HT-29 (cell line): ENCODE results near the gene WBP1L. TPM values are rescaled to one million over a fixed set of nuclear protein-coding genes. Genes with fewer than 3 reads are reported as not detected.
"Not testable (repeated sequence)": the region's sequence is repeated elsewhere in the genome, so short reads cannot be mapped to it uniquely, and the experiment has no call there.

Experiments used
- DNase-seq: peaks from one replicate; pipeline ENCODE4 v3.0.0-alpha.2; 2015; ENCODE audit warnings: low spot score
- small RNA-seq: library from RNA; depleted of rRNA; stranded (forward); fragments of <200 nt; gene quantifications from one replicate; pipeline ENCODE3, GENCODE V24; 2014
- total RNA-seq: library from RNA; depleted of rRNA; stranded (reverse); fragments of >200 nt; shearing (Covaris generic); gene quantifications from 2 replicates; pipeline ENCODE4 v1.2.3, GENCODE V29; 2014; rRNA removed

WBP1L gene
- total RNA-seq, 1 experiment from 2014 or later, result 27.5 TPM

GRCh38 chr10:102835007-102835482 lies 91.3 kb downstream of the WBP1L start:
- DNase-seq, result peak; percentile 90

DNA sequence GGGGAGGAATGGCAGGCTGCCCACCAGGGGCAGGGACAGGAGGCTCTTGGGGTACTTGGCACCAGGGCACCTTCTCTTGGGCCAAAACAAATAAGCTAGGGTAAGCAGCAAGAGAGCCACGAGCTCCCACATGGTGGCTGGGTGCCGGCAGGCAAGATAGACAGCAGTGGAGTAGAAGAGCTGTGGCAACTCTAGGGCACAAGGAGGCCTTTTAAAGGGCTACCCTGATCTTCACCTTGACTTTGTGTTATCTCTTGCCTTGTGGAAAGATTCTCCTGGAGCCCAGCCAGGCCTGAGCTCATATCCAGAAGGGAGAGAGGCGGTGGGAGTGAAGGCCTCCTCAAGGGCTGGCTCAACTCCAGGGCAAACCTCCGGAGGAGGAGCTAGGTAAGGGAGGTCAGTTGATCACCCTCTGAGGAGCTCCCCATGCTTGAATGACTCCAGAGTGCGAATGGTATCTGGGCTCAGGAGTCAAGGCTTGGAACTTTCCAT lies 93.5 kb downstream of the WBP1L start, which contains the start of gene CYP17A1:
TSS of gene CYP17A1 (minus strand) at position 184 of the 492 bp plus-strand sequence. CDS start at position 132, 52 bp downstream.
- DNase-seq, result no peak

GRCh38 chr10:102838276-102838927 lies 94.7 kb downstream of the WBP1L start:
- DNase-seq, result not testable (repeated sequence)

DNA sequence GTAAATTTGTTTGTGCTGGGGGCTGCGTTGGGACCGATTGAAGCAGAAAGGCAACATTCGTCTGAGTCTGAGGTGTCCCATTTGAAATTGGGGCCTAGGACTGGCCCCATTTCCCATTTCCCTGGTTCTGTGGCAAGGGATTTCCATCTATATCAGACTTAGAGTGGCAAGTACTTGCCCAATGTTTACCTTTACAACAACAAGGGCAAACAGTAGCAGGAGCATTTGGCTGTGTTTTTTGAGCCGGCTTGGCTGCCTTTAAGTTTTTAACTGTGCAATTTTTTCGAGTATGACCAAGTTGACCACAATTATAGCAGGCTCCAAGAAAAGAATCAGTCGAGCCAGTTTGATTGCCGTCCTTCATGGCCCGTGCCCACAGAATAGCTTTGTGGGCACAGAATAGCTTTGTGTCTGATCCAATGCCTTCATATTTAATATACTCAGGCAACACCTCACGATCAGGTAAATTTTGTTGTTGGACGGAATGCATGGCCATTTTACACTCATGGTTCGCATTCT lies 98.1 kb downstream of the WBP1L start:
- DNase-seq, result no peak

- not testable (repeated sequence) for DNase-seq
Measured at GRCh38 chr10:102843139-102843538, 99.4 kb downstream of the WBP1L start.

- not testable (repeated sequence) for DNase-seq
Measured at GRCh38 chr10:102844190-102844776, 100.5 kb downstream of the WBP1L start.

DNA sequence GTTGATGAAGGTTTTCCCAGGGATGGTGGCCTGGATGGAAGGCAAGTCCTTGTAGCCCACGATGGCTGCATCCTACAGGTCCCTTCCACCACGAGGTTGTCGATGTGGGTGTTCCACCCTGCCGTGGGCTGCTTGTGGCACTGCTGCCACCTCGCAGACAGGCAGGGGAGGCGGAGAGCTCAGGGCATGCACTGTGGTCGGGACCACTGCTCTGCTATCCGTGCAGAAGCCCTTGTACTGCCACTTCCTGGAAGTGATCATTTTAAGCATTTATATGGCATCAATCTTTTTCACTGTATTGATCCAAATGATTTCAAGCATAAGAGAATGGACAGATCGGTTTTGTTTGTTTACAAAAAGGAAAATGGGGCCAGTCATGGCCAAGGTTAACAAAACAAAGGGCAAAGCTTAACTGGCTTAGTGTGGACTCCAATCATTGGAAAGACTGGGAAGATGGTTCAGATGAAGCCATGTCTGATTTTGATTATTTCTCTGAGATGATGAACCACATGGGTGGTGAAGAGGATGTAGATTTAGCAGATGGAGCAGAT lies 101.7 kb downstream of the WBP1L start:
- DNase-seq, result no peak

DNA sequence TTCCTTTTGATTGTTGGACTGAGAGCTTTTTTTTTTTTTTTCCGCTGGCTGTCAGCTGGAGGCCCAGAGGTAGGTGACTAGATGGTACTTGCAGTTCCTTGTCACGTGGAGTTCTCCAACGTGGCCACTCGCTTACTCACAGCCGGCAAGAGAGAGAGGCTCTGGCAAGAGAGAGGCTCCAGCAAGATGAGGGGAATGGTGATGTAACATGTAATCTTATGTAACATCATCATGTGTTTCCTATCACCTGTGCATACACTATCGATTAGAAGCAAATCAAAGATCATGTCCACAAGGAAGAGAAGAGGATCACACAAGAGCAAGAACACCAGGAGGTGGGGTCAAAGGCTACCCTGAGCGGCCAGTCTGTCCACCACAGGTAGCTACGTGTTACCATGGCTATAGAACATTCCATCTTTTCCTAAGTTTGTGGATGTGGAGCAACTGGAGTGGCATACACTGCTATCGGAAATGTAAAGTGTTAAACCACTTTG lies 106.3 kb downstream of the WBP1L start:
- DNase-seq, result no peak

DNA sequence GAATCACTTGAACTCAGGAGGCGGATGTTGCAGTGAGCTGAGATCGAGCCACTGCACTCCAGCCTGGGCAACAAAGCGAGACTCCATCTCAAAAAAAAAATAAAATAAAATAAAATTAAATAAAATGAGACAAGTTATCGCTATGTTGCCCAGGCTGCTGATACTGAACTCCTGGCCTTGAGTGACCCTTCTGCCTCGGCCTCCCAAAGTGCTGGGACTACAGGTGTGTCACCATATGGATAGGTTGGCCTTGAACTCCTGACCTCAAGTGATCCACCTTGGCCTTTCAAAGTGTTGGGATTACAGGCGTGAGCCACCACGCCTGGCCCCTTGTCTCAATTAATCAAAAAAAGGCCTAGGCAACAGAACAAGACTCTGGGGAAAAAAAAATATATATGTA lies 109.5 kb downstream of the WBP1L start:
- not testable (repeated sequence) for DNase-seq

- DNase-seq, result not testable (repeated sequence)
Measured at GRCh38 chr10:102855731-102856436, 112.1 kb downstream of the WBP1L start.

DNA sequence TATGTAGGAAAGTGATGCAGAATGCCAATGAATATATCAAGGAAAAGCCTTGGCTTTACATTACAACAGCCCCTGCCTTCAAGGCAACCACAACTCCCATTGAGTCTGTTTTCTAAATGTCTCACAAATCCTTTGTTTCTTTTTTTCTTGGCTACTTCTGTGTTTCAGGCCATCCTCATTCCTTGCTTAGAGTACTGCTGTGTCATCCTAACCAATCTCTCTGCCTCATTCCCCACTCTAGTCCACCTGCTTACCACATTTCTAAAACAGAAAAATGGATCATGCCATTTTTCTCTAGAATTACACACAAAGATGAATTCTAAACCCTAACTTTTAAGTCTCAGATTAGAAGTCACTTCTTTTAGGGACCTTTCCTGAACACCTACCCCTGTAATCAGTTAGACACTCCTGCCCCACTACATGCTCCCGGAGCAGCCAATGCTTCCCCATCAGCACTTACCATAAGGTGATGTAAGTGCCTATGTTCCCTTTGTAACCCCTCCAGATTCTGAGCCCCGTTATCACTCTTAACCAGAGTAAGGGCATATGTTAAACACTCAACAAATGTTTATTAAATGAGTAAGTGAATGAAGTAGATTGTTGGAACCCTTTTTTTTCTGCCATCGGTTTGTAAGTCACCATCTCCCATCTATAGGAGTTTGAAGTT lies 113.1 kb downstream of the WBP1L start:
- no peak for DNase-seq

- DNase-seq, result no peak
Measured at GRCh38 chr10:102859911-102860310, 116.2 kb downstream of the WBP1L start.

DNA sequence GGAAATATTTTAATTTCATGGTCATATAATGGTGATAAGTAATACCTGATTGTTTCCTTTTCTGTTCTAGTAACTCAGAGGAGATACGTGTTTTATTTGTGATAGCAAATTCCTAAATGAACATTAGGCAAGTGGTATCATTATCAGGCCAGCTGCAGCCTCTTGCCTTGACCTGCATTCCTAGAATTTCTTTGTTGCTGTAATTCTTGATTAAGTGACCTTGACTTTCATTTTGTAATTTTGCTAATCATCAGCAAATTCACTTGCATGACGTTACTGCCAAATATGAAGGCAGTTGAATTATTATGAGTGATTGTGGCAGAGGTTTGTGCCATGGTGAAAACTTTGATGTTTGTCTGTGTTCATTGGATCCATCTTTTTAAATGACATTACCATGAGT lies 119.9 kb downstream of the WBP1L start:
- no peak for DNase-seq

- DNase-seq, result no peak
Measured at GRCh38 chr10:102865620-102866019, 121.9 kb downstream of the WBP1L start.

Small RNA genes lying within 50 kb of the gene (small RNA-seq; reads per million reads assigned to genes)
- not detected for gene RNU6-1231P

Other genes starting within 250 kb of the WBP1L start
- 65.8 and 66.2 TPM in 2 replicates for gene ACTR1A, start 241.2 kb upstream of the WBP1L start, total RNA-seq
- 1.8 and 2.0 TPM in 2 replicates for gene SUFU, start 240.0 kb upstream of the WBP1L start, total RNA-seq
- 81.2 and 82.3 TPM in 2 replicates for gene TRIM8, start 99.5 kb upstream of the WBP1L start, total RNA-seq
- gene ARL3, start 29.6 kb upstream of the WBP1L start, total RNA-seq, result 4.5 and 6.0 TPM in 2 replicates
- gene SFXN2, start 29.3 kb upstream of the WBP1L start, total RNA-seq, result 20.8 and 33.4 TPM in 2 replicates
- not detected in 2 replicates for gene CYP17A1, start 93.5 kb downstream of the WBP1L start, total RNA-seq
- gene BORCS7, start 110.3 kb downstream of the WBP1L start, total RNA-seq, result 9.4 and 10.8 TPM in 2 replicates
- not detected in 2 replicates for gene AS3MT, start 125.5 kb downstream of the WBP1L start, total RNA-seq
- gene CNNM2, start 174.3 kb downstream of the WBP1L start, total RNA-seq, result 13.9 and 14.5 TPM in 2 replicates